ENCODE measurements around the gene MTFR1L. TPM values are rescaled to one million over a fixed set of nuclear protein-coding genes. Genes with fewer than 3 reads are reported as not detected.

MTFR1L gene
- total and polyA plus RNA-seq, 9 of the 15 experiments (the other 6 are each of a cell fraction or from before 2014, with no cell fraction given), result 41.4 to 98.5 (median 53.7) TPM

GRCh38 chr1:25861316-25862286 is 41.8 kb downstream of the MTFR1L start (continued):
- TF ChIP-seq, protein P1, sequence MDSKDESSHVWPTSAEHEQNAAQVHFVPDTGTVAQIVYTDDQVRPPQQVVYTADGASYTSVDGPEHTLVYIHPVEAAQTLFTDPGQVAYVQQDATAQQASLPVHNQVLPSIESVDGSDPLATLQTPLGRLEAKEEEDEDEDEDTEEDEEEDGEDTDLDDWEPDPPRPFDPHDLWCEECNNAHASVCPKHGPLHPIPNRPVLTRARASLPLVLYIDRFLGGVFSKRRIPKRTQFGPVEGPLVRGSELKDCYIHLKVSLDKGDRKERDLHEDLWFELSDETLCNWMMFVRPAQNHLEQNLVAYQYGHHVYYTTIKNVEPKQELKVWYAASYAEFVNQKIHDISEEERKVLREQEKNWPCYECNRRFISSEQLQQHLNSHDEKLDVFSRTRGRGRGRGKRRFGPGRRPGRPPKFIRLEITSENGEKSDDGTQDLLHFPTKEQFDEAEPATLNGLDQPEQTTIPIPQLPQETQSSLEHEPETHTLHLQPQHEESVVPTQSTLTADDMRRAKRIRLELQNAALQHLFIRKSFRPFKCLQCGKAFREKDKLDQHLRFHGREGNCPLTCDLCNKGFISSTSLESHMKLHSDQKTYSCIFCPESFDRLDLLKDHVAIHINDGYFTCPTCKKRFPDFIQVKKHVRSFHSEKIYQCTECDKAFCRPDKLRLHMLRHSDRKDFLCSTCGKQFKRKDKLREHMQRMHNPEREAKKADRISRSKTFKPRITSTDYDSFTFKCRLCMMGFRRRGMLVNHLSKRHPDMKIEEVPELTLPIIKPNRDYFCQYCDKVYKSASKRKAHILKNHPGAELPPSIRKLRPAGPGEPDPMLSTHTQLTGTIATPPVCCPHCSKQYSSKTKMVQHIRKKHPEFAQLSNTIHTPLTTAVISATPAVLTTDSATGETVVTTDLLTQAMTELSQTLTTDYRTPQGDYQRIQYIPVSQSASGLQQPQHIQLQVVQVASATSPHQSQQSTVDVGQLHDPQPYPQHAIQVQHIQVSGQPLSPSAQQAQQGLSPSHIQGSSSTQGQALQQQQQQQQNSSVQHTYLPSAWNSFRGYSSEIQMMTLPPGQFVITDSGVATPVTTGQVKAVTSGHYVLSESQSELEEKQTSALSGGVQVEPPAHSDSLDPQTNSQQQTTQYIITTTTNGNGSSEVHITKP (IDR thresholded peaks at IDR 0.05; ENCODE audit: partially characterized antibody), result peak; percentile 28
- TF ChIP-seq SMAD2 (IDR thresholded peaks at IDR 0.05; ENCODE audit: low read depth, low read length), result no peak
- peak; percentile 99 for TF ChIP-seq DPF2 (IDR thresholded peaks at IDR 0.05)
- TF ChIP-seq OTX1 (CRISPR knock-in tag; IDR thresholded peaks at IDR 0.05), result no peak
- no peak for TF ChIP-seq DDX20 (tag; IDR thresholded peaks at IDR 0.05; ENCODE audit: low read depth)
- peak; percentile 56 for TF ChIP-seq EP400 (IDR thresholded peaks at IDR 0.05)
- TF ChIP-seq XRCC4 (IDR thresholded peaks at IDR 0.05; ENCODE audit: extremely low read depth, insufficient read depth, insufficient read length), result no peak
- no peak for TF ChIP-seq MAFG (tag; conservative IDR thresholded peaks at IDR 0.05)
- TF ChIP-seq HLTF (IDR thresholded peaks at IDR 0.05), result peak; percentile 83
- no peak for TF ChIP-seq MIER1 (IDR thresholded peaks at IDR 0.05; ENCODE audit: low read depth)
- TF ChIP-seq ELF4 (CRISPR knock-in tag; IDR thresholded peaks at IDR 0.05), result no peak
- TF ChIP-seq LCOR (CRISPR knock-in tag; IDR thresholded peaks at IDR 0.05), result no peak
- TF ChIP-seq, protein P2, sequence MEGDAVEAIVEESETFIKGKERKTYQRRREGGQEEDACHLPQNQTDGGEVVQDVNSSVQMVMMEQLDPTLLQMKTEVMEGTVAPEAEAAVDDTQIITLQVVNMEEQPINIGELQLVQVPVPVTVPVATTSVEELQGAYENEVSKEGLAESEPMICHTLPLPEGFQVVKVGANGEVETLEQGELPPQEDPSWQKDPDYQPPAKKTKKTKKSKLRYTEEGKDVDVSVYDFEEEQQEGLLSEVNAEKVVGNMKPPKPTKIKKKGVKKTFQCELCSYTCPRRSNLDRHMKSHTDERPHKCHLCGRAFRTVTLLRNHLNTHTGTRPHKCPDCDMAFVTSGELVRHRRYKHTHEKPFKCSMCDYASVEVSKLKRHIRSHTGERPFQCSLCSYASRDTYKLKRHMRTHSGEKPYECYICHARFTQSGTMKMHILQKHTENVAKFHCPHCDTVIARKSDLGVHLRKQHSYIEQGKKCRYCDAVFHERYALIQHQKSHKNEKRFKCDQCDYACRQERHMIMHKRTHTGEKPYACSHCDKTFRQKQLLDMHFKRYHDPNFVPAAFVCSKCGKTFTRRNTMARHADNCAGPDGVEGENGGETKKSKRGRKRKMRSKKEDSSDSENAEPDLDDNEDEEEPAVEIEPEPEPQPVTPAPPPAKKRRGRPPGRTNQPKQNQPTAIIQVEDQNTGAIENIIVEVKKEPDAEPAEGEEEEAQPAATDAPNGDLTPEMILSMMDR (IDR thresholded peaks at IDR 0.05 in 2 of 3, conservative IDR thresholded peaks at IDR 0.05 in 1 of 3; ENCODE audit: insufficient read depth in 2 of 3, low read depth in 1 of 3, low read length in 3 of 3), result no peak
- no peak for TF ChIP-seq ARHGAP35 (IDR thresholded peaks at IDR 0.05; ENCODE audit: partially characterized antibody)
- TF ChIP-seq, protein P3, sequence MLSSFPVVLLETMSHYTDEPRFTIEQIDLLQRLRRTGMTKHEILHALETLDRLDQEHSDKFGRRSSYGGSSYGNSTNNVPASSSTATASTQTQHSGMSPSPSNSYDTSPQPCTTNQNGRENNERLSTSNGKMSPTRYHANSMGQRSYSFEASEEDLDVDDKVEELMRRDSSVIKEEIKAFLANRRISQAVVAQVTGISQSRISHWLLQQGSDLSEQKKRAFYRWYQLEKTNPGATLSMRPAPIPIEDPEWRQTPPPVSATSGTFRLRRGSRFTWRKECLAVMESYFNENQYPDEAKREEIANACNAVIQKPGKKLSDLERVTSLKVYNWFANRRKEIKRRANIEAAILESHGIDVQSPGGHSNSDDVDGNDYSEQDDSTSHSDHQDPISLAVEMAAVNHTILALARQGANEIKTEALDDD (IDR thresholded peaks at IDR 0.05), result no peak; the same call in 1 of the 2 replicates
- TF ChIP-seq BRD4 (IDR thresholded peaks at IDR 0.05), result no peak
- no peak for TF ChIP-seq BCL6 (CRISPR knock-in tag; IDR thresholded peaks at IDR 0.05)
- TF ChIP-seq, protein P4, sequence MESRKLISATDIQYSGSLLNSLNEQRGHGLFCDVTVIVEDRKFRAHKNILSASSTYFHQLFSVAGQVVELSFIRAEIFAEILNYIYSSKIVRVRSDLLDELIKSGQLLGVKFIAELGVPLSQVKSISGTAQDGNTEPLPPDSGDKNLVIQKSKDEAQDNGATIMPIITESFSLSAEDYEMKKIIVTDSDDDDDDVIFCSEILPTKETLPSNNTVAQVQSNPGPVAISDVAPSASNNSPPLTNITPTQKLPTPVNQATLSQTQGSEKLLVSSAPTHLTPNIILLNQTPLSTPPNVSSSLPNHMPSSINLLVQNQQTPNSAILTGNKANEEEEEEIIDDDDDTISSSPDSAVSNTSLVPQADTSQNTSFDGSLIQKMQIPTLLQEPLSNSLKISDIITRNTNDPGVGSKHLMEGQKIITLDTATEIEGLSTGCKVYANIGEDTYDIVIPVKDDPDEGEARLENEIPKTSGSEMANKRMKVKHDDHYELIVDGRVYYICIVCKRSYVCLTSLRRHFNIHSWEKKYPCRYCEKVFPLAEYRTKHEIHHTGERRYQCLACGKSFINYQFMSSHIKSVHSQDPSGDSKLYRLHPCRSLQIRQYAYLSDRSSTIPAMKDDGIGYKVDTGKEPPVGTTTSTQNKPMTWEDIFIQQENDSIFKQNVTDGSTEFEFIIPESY (CRISPR knock-in tag; IDR thresholded peaks at IDR 0.05), result no peak
- TF ChIP-seq PHTF2 (CRISPR knock-in tag; IDR thresholded peaks at IDR 0.05), result no peak
- no peak for TF ChIP-seq ZNF830 (CRISPR knock-in tag; IDR thresholded peaks at IDR 0.05)
